A673 (cell line): ENCODE results near the gene KANSL1L. TPM values are rescaled to one million over a fixed set of nuclear protein-coding genes. Genes with fewer than 3 reads are reported as not detected.
A peak's percentile ranks its signal among the peaks of the same experiment; 100 is the strongest.

Experiments
- BruUV-seq: library from RNA; stranded (reverse); fragments of 400-500 nt; replicated peaks from 2 replicates; lab custom pipeline; 2021; lab: Mats Ljungman, UMichigan
- CTCF ChIA-PET: fragments of 300-600 bp; sonication (Branson Sonifier 250); formaldehyde crosslinking; loops from one replicate; lab custom pipeline; 2022; ENCODE audit warnings: antibody characterized with exemption; lab: Charles Lee
- POLR2A ChIA-PET: fragments of 300-600 bp; sonication (Branson Sonifier 250); formaldehyde crosslinking; loops from one replicate; lab custom pipeline; 2022; ENCODE audit warnings: antibody characterized with exemption; ENCODE audit not compliant: low non-redundant PET; lab: Charles Lee
- DNase-seq: peaks from one replicate; pipeline ENCODE4 v3.0.0-alpha.2; 2015; ENCODE audit warnings: low spot score
- H3K27ac ChIP-seq: fragments of 200-600 bp; sonication (generic); 2 replicates; pipeline ENCODE4 v1.5.1; 2016; ENCODE audit warnings: mixed run types, low read depth, mild to moderate bottlenecking, mixed read lengths, antibody characterized with exemption, low read length; ENCODE audit not compliant: poor library complexity, severe bottlenecking
- H3K27me3 ChIP-seq: fragments of 200-600 bp; sonication (generic); replicated peaks from 2 replicates; pipeline ENCODE4 v1.6.1; 2017; ENCODE audit warnings: mixed run types, low read depth, mild to moderate bottlenecking, mixed read lengths, antibody characterized with exemption, low read length; ENCODE audit not compliant: insufficient read depth, poor library complexity
- H3K36me3 ChIP-seq: fragments of 200-600 bp; sonication (generic); 2 replicates; pipeline ENCODE4 v1.6.1; 2016; ENCODE audit warnings: mixed run types, mild to moderate bottlenecking, mixed read lengths, antibody characterized with exemption, low read length; ENCODE audit not compliant: insufficient read depth, poor library complexity, severe bottlenecking
- H3K4me1 ChIP-seq: fragments of 200-600 bp; sonication (generic); 2 replicates; pipeline ENCODE4 v1.6.1; 2017; ENCODE audit warnings: mixed run types, mild to moderate bottlenecking, mixed read lengths, antibody characterized with exemption, low read length; ENCODE audit not compliant: insufficient read depth, poor library complexity, severe bottlenecking
- H3K4me3 ChIP-seq: fragments of 200-600 bp; sonication (generic); 2 replicates; pipeline ENCODE4 v1.5.1; 2016; ENCODE audit warnings: low read depth, mixed run types, mild to moderate bottlenecking, mixed read lengths, low read length; ENCODE audit not compliant: poor library complexity, severe bottlenecking
- H3K9me3 ChIP-seq: fragments of 200-600 bp; sonication (generic); 2 replicates; pipeline ENCODE4 v1.6.1; 2016; ENCODE audit warnings: mixed run types, low read depth, mild to moderate bottlenecking, mixed read lengths, antibody characterized with exemption, low read length; ENCODE audit not compliant: poor library complexity, severe bottlenecking
- CTCF ChIP-seq: fragments of 300-800, 200-600 bp; sonication (generic); conservative IDR thresholded peaks from 2 replicates; pipeline ENCODE4 v1.5.1; 2017; ENCODE audit warnings: low read depth, mild to moderate bottlenecking, antibody characterized with exemption, low read length, moderate library complexity, mixed read lengths
- EZH2 ChIP-seq: fragments of 200-600 bp; sonication (generic); IDR thresholded peaks from 2 replicates; pipeline ENCODE4 v1.6.1; 2017; ENCODE audit warnings: borderline replicate concordance, low read depth, mild to moderate bottlenecking, mixed read lengths, antibody characterized with exemption, low read length; ENCODE audit not compliant: poor library complexity, severe bottlenecking
- intact Hi-C: fragments of 100-400 bp; cut with micrococcal nuclease; formaldehyde crosslinking; loops from one replicate; pipeline ENCODE4 v1.10.0; 2022; ENCODE audit not compliant: unreplicated experiment
- total RNA-seq: library from RNA; stranded (reverse); gene quantifications from 2 replicates; pipeline ENCODE4 v1.2.3, GENCODE V29; 2021

The KANSL1L gene
- total RNA-seq, 1 experiment from 2014 or later: 17.7 TPM

- no TSS peak for BruUV-seq
- ChIA-PET CTCF (no interaction called here), POLR2A (no interaction called here)
- Histone ChIP-seq H3K4me1 (no peaks in the 10 kb centered on the region), H3K4me3 (no peak overlapping the region), H3K27ac (no peak overlapping the region), H3K9me3 (no peaks in the 10 kb centered on the region), H3K27me3 (no peaks in the 10 kb centered on the region), H3K36me3 (no peaks in the 10 kb centered on the region)
- no peak for DNase-seq
- intact Hi-C loops: no loop called here
- TF ChIP-seq CTCF (no peak), EZH2 (no peak)
Observed at GRCh38 chr2:209985874-209986273, 185.3 kb downstream of the KANSL1L start.

DNA sequence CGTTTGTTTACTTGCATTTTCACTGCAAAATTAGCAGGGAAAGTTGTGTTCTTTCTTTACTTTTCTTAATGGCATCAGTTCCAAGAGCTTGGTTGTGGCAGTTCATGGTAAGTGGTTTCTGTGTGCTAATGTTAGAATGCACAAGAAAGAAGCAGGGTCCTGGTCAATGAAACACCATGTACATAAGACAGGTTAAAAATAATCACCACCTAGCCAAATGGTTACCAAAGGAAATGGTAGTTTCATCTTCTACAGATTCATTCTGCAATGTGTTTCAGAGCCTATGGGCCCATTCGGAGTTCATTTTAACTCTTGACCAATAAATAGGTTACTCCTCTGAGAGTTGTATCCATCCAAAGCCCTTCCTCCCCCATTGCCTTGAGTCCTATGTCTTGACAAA, 186.9 kb downstream of the KANSL1L start:
- CTCF ChIA-PET: no interaction called here
- TF ChIP-seq EZH2: no peak
- TF ChIP-seq CTCF: no peak

DNA sequence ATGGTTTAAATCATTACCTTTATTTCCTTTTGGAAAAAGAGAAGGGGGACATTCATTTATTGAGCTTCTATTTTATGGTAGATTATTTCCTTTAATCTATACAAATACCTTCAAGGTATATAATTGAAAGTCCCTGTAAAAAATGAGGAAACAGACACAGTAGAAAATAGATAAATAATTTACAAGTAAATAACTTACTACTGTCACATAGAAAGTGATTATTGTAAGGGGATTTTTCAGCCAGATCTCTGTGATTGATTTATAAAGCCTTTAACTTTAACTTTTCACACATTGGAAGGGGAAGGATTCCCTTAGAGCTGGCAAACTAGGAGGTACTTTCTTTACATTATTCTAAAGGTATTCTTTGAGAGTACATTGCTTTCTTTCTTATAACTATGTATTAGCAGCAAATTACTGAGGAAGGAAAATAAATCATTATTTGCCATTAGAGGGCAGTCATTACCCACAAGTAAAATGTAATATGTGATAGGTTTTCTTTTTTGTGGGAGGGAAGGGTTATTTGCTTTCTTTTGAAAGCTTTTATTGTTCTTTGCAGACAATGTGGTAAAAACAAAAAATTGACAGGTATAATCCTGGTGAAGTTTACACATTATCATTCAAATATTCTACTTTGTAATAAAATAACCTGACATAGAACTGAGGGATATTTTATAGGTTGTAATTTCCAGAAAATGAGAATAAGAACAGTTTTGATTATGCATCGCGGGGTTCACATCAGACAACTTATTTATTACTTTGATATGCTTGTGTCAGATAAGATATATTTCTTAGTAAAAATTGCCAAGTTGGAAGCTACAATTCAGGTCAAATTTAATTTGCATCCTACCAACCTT, 193.6 kb downstream of the KANSL1L start:
- POLR2A ChIA-PET: no interaction called here
- CTCF ChIA-PET: no interaction called here

More for the DNA sequence above, 186.9 kb downstream of the KANSL1L start:
- Histone ChIP-seq H3K9me3 (no peaks in the 10 kb centered on the region), H3K27me3 (no peaks in the 10 kb centered on the region), H3K27ac (no peak overlapping the region), H3K4me3 (no peak overlapping the region), H3K4me1 (no peaks in the 10 kb centered on the region), H3K36me3 (no peaks in the 10 kb centered on the region)
- no peak for DNase-seq
- intact Hi-C loops: no loop called here
- POLR2A ChIA-PET: no interaction called here
- BruUV-seq: no TSS peak

More for the DNA sequence above, 193.6 kb downstream of the KANSL1L start:
- Histone ChIP-seq H3K27me3 (no peaks in the 10 kb centered on the region), H3K27ac (no peak overlapping the region), H3K4me1 (no peaks in the 10 kb centered on the region), H3K9me3 (no peaks in the 10 kb centered on the region), H3K4me3 (no peak overlapping the region), H3K36me3 (no peaks in the 10 kb centered on the region)
- no peak for TF ChIP-seq EZH2
- peak; percentile 59 for TF ChIP-seq CTCF
- peak; percentile 60 for DNase-seq
- intact Hi-C loops: loop anchor here (1.0 to 10.0 kb wide), 2 partner anchors 218 to 417 kb away; no protein-coding TSS in a partner anchor
- no TSS peak for BruUV-seq
